Lower leg skin (tissue), 4 donors: Measurements from ENCODE around the gene TBCC. TPM values are rescaled to one million over a fixed set of nuclear protein-coding genes. Genes with fewer than 3 reads are reported as not detected.

ENCODE experiments used
- DNase-seq, 2 donors: peaks; one replicate each; pipeline ENCODE4 v3.0.0-alpha.2; 2019; ENCODE audit warnings: low spot score in 2 of 2
- H3K4me3 ChIP-seq: fragments of 200-600 bp; sonication (generic); 2 replicates; pipeline ENCODE4 v1.5.1; 2017; ENCODE audit warnings: mild to moderate bottlenecking, low read depth; ENCODE audit not compliant: poor library complexity, severe bottlenecking
- CTCF ChIP-seq, 3 donors: fragments of 450-650 bp; IDR thresholded peaks; one replicate each; pipeline ENCODE4 v1.5.1; 2016; ENCODE audit warnings: antibody characterized with exemption in 3 of 3, mild to moderate bottlenecking in 3 of 3, moderate library complexity in 2 of 3
- POLR2A ChIP-seq, 2 donors: fragments of 450-650 bp; IDR thresholded peaks; one replicate each; pipeline ENCODE4 v1.6.1; 2016 to 2017; ENCODE audit warnings: antibody characterized with exemption in 2 of 2, mild to moderate bottlenecking in 1 of 2, moderate library complexity in 1 of 2
- WGBS, 2 donors: methylation state at CpG; one replicate each; pipeline ENCODE4 v1.1.5; 2018; 5-methylcytosine and 5-hydroxymethylcytosine counted together
- intact Hi-C: fragments of 100-400 bp; cut with DNase I; formaldehyde crosslinking; loops from one replicate; pipeline ENCODE4 v1.15.0; 2023; ENCODE audit warnings: low total_unique reads
- total RNA-seq, 4 donors: library from RNA; depleted of rRNA; stranded (reverse); fragments of >200 nt; gene quantifications; one replicate each; pipeline ENCODE4 v1.1.0, GENCODE V29; 2016

Gene TBCC
- total RNA-seq, 4 donors from 2014 or later, result 40.3 to 55.5 (median 45.3) TPM

- no peak overlapping the region for H3K4me3 ChIP-seq
- intact Hi-C loops, result no loop called here
- 58 to 60% methylated on average over 7 of the region's 7 CpGs for WGBS, 2 donors
- peak; percentile 36 to 86 for DNase-seq
- TF ChIP-seq POLR2A (IDR thresholded peaks at IDR 0.05) (no peak), CTCF (IDR thresholded peaks at IDR 0.05) (no peak)
Observed at GRCh38 chr6:42696526-42697267, 49.2 kb downstream of the TBCC start.

DNA sequence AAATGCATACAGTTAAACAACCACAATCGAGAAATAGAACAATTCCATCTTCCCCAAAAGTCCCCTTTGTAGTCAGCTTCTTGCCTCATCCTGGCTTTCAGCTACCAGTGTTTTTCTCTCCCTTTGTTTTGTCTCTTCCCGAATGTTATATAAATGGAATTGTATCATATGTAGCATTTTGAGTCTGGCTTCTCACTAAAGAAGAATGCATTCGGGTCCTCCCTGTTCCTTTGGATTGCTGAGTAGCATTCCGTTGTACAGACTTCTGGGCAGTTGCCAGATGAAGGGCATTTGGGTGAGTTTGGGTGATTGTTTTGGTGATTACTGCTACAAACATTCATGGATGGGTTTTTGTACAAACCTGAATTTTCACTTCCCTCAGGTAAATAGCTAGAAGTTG is 51.3 kb downstream of the TBCC start:
- intact Hi-C loops, result no loop called here
- no peak for TF ChIP-seq POLR2A (IDR thresholded peaks at IDR 0.05)
- TF ChIP-seq CTCF (IDR thresholded peaks at IDR 0.05), result no peak
- H3K4me3 ChIP-seq, result no peak overlapping the region
- WGBS, 2 donors, result 35 to 53% methylated on average over 4 of the region's 4 CpGs
- DNase-seq, result no peak

Other genes with a start within 250 kb of the TBCC start
- 10 to 100 TPM; 22.7 to 28.7 (median 25.3) TPM for gene UBR2, start 182.1 kb downstream of the TBCC start, total RNA-seq
- gene PRPH2, start 23.5 kb downstream of the TBCC start, total RNA-seq, result under 1 TPM in 1 of 4 donors, not detected in 3; 0.16 TPM
- gene BICRAL, start 35.9 kb upstream of the TBCC start, total RNA-seq, result 10 to 100 TPM; 19.4 to 23.4 (median 20.5) TPM
- gene RPL7L1, start 133.5 kb upstream of the TBCC start, total RNA-seq, result 10 to 100 TPM; 73.4 to 95.9 (median 80.9) TPM
- gene PTCRA, start 169.9 kb upstream of the TBCC start, total RNA-seq, result not detected
- 10 to 100 TPM; 15.6 to 28.9 (median 19.7) TPM for gene CNPY3, start 183.4 kb upstream of the TBCC start, total RNA-seq
- gene GNMT, start 214.7 kb upstream of the TBCC start, total RNA-seq, result 1 to 10 TPM in 1 of 4 donors, under 1 TPM in 3; 0.25 to 1.4 (median 0.60) TPM
- 10 to 100 TPM; 13.9 to 37.6 (median 25.7) TPM for gene PEX6, start 233.1 kb upstream of the TBCC start, total RNA-seq
- gene PPP2R5D, start 238.5 kb upstream of the TBCC start, total RNA-seq, result 10 to 100 TPM; 26.3 to 49.4 (median 40.8) TPM